Stimulated activated naive CD8-positive, alpha-beta T cell treated with anti-CD3 and anti-CD28 coated beads, Interleukin-15, Interleukin-2, amounts not matched to agents 100 U/mL and 50 U/mL, for 24 hours (primary cell): Measurements from ENCODE around the gene MAGI1.
"Not testable (repeated sequence)": the region's sequence is repeated elsewhere in the genome, so short reads cannot be mapped to it uniquely, and the experiment has no call there.

Source experiments
- ATAC-seq: fragments of 150-1000 bp; cut with Tn5 transposase; one replicate; pipeline ENCODE4 v1.10.0; 2021
- DNase-seq: peaks from one replicate; pipeline ENCODE4 v3.0.0; 2021

Gene MAGI1

DNA sequence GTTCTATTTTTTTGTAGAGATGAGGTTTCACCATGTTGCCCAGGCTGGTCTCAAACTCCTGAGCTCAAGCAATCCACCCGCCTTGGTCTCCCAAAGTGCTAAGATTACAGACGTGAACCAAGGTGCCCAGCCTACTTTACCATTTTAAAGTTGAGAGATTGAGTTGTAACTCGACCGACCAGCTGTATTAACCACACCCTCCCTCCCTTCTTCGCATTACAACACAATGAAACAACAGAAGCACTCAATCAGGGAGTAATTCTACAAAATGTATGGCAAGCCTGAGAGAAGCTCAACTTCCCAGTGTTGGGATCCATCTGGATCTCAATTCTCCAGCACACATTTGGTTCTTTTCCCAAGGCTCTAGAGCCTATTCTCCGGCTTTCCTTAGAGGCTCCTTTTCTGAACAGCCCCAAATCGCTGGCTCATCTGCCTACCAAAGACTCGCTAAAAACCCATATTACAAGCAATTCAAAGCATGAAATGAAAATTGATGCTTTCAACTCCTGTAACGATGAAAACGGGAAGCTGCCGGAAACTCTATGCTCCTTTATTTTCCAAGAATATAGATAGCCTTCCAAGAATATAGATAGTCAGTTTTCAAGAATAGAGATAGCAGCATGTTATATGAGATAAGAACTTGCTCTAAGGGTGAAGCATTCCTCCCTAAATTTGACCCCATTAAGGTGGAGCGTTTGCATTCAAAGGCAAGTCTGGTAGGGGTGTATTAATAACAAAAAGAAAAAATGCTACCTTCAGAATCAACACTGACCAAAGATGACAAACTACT is 450.9 kb downstream of the MAGI1 start:
- no peak for DNase-seq
- no peak for ATAC-seq

- ATAC-seq (no peak), DNase-seq (no peak)
Measured at GRCh38 chr3:65584913-65585312, 453.8 kb downstream of the MAGI1 start.

- ATAC-seq (no peak), DNase-seq (no peak)
Measured at GRCh38 chr3:65584002-65584401, 454.7 kb downstream of the MAGI1 start.

DNA sequence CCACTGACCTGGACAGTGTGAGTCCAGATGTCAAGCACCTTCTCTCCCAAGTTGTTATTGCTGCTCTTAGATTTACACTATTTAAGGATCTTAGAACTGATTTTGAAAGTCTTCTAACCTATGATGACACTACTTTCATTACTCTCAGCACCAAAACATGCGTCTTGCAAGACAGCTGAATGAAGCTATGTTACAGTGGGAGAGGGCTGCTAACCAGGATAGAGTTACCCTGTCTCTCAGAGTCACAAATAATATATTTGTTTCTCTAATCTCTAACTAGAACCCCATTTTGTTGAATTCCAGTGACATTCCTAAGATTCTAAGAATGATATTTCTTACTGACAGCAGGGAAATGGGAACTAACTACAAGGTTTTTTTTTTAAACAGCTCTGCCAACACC is 455.5 kb downstream of the MAGI1 start:
- ATAC-seq (no peak), DNase-seq (no peak)

DNA sequence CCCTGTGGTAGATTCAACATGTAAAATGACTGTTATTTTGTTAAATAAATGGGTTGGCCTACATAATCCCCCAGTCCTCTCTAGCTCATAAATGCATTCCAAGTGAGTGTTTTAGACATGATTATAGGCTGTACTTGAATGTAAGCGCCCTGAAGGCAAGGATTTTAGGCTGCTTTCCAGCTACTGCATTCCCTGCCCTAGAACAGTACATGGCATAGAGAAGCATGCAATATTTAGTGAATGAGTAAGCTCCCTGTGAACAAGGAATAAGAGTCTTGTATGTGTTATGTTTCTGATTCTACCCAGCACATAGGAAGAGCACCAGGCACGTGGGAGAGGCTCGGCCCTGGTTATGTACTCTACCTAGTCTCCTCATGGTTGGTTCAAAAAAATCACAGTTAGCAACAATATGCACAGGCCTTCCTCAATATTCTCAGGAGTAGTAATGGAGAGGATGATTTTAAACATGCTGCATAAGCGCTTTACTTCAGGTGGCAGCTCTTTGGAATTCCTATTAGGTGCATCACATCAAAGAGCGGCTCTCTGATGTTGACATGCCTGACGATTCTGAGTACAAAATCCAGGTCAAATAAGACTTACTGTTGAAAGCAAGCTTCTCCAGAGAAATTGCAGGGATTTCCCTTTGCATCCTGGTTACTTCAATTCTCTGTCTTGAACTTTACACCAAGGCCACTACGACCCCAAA is 456.6 kb downstream of the MAGI1 start:
- DNase-seq = no peak
- ATAC-seq = no peak

DNA sequence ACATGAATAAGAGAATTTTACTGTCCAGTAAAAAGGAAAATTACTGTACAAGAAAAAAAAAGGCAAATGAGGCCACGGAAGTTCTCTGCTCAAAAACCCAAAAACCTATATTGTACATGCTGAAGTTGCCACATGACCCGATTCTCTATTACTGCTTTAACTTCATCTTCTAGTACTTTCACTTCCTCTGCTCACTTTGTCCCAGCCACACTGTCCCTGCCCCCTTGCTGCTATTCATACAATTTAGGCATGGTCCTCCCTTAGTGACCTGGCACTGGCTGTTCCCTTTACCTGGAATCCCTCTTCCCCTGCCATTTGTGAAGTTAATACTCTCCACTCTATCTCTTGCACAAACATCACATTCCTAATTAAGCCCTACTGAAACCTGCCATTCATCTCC is 457.4 kb downstream of the MAGI1 start:
- no peak for ATAC-seq
- DNase-seq = no peak

DNA sequence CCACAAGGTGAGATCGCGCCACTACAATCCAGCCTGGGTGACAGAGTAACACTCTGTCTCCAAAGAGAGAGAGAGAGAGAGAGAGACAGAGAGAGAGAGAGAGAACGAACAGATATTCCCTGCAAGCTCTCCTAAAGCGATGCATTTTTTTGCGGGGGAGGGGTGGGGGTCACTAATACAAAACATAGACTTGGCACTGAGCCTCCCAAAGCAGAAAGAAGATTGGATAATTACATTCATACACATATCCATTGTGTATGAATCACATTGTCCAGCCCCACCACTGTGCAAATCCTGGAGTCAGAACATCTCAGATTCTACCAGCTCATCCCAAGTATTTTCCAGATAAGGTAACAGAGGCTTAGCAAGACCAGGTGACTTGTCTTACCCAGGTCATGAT is 459.9 kb downstream of the MAGI1 start:
- ATAC-seq (no peak), DNase-seq (no peak)

- DNase-seq (no peak), ATAC-seq (no peak)
Measured at GRCh38 chr3:65577843-65578430, 460.8 kb downstream of the MAGI1 start.

DNA sequence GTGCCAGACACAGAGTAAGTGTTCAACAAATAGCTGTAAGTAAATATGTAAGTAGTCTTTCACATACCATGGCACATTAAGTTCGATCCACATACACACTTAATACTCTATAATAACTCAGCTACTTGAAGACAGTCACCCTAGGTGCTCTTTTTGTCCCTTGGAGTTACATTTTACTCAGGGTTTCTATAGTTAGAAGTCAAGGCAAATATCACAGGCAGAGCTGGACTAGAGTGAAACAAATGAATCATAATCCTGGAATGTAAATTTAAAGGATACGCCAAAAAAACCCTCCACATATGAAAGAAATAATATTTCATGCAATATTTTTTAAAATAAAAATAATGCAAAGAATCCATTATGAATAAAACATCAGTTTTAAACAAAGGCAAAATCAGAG is 461.8 kb downstream of the MAGI1 start:
- ATAC-seq (no peak), DNase-seq (no peak)

GRCh38 chr3:65576228-65576627 is 462.5 kb downstream of the MAGI1 start:
- ATAC-seq (no peak), DNase-seq (no peak)

- ATAC-seq (no peak), DNase-seq (no peak)
Measured at GRCh38 chr3:65575376-65575840, 463.3 kb downstream of the MAGI1 start.

DNA sequence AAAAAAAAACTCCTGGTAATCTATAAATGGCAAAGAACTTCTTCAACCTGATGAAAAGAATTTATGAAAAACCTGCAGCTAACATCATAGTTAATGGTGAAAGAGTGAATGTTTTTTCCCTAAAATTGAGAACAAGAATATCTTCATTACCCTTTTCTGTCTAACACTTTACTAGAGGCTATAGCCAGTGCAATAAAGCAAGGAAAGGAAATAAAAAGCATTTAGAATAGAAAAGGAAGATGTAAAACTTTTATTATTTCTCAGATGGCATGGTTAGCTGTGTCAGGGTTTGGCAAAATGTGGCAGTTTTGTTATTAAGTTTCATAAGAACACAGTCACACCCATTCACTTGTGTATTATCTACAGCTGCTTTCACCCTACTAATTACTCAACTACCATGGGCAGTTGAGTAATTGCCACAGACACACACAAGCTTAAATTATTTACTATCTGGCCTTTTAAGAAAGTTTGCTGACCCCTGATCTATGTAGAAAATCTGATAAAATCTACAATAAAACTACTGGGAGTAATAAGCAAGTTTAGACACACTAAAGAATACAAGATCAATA is 465.1 kb downstream of the MAGI1 start:
- no peak for DNase-seq
- ATAC-seq = no peak

DNA sequence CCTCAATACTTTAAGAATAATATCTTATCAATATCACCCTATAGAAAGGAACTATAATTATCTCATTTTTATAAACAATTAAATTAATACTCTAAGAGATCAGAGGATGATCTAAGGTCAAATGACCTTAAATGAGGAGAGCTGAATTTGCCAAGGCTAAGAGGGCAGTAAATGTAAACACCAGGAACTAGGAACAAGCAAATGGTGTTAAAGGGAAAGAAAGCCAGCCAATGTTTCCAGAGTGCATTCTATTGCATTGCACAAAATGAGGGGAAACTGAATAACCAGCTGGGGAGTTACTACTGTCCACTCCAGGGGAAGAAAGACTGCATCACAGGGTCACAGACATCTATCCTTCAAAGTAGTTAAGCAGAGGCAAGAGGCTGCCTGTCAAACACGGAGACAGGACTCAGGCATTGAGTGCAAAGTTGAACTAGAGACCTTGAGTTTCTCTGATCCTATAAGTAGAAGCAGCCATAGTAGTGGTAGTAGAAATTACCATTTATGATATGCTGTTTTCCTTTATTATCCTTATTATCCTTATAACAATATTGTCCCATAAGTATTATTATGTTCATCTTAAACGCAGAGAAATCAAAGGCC is 466.4 kb downstream of the MAGI1 start:
- ATAC-seq = no peak

DNA sequence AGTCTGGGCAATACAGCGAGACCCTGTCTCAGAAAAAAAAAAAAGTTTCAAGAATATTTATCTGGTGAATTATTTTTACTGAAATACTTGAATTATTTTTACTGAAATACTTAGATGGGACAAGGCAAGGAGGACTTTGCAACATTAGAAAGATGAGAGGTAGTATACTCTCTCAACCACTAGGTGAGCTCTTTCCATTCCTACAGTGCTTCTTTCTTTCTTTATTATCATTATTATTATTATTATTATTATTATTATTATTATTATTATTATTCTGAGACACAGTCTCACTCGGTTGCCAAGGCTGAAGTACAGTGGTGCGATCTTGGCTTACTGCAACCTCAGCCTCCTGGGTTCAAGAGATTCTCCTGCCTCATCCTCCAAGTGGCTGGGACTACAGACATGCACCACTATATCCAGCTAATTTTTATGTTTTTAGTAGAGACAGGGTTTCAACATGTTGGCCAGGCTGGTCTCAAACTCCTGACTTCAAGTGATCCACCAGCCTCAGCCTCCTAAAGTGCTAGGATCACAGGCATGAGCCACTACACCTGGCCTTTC is 468.8 kb downstream of the MAGI1 start:
- ATAC-seq (no peak), DNase-seq (no peak)

More for the DNA sequence above, 466.4 kb downstream of the MAGI1 start:
- no peak for DNase-seq

GRCh38 chr3:65569129-65569528 is 469.6 kb downstream of the MAGI1 start:
- DNase-seq (no peak), ATAC-seq (no peak)

- no peak for DNase-seq
- no peak for ATAC-seq
Measured at GRCh38 chr3:65568497-65568896, 470.2 kb downstream of the MAGI1 start.

DNA sequence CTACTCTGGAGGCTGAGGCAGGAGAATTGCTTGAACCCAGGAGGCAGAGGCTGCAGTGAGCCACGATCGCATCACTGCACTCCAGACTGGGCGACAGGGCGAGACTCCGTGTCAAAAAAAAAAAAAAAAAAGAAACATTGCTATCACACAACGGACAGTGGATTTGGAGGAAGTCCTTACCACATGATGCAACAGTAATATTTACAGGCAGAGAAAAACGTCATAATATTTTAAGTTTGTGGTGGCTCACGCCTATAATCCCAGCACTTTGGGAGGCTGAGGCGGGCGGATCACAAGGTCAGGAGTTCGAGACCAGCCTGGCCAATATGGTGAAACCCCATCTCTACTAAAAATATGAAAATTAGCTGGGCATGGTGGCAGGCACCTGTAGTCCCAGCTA is 473.0 kb downstream of the MAGI1 start:
- not testable (repeated sequence) for DNase-seq, ATAC-seq

- DNase-seq (no peak), ATAC-seq (no peak)
Measured at GRCh38 chr3:65564483-65564882, 474.2 kb downstream of the MAGI1 start.

DNA sequence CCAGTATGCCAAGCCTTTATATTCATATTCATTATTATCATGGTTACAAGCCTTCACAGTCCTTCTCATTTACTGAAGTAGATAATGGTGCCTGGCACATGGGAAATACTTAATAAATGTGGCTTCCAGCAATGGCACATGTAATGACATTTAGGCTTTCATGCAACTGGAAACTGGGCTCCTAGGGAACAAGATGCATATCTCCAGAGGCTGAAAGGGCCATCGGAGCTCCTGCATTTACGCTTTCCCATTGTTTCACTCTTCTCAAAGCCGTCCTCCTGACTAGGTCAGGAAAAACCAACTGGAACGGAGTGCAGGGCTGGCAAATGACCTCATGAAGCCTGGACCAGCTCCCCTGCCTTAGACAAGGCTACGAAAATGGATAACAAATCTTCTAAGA is 474.9 kb downstream of the MAGI1 start:
- DNase-seq = no peak
- ATAC-seq = no peak

GRCh38 chr3:65562447-65562846 is 476.3 kb downstream of the MAGI1 start:
- ATAC-seq (no peak), DNase-seq (no peak)

DNA sequence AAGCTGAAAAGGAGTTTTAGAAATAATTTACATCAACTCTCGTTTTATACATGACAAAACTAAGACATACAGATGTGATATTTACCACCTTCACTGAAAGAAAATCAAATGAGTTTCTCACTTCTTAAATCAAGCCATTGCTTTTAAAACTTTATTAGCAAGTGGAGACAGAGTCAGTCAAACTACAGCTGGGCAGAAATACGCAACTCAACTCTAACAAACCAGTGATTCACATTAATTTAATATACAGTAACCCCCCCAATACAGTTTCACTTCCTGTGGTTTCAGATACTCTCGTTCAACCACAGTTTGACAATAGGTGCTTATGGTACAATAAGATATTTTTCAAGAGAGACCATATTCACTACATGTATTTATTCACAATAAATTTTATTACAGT is 477.1 kb downstream of the MAGI1 start:
- no peak for ATAC-seq
- DNase-seq = no peak

DNA sequence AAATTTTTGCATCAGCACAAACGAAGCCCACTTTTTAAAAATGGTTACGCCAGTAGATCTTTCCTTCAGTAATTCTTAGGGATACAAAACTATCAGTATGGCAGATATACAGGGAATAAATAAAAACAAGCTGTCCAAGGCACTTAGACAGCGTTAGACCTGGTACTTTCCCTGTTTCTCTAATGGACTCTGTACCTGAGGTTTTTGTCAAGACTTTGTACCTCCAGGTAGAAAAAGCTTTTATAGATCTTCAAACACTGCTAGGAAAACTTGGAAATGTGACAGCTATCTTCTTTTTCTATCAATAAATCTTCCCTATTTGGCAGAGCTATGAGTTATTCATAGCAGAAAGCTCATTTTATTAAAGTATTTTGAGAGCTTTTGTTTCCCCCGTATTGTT is 477.8 kb downstream of the MAGI1 start:
- DNase-seq (no peak), ATAC-seq (no peak)
